GM19468 (cell line): ENCODE data around the gene B4GALT5.
A peak's percentile ranks its signal among the peaks of the same experiment; 100 is the strongest.
"Not testable (repeated sequence)": the region's sequence is repeated elsewhere in the genome, so short reads cannot be mapped to it uniquely, and the experiment has no call there.

Experiments used
- ATAC-seq: cut with Tn5 transposase; IDR thresholded peaks from one replicate; pipeline ENCODE4 v1.9.1; 2021; ENCODE audit warnings: mild to moderate bottlenecking, moderate library complexity, moderate number of reproducible peaks; ENCODE audit not compliant: unreplicated experiment; ENCODE audit errors: extremely low read depth

Gene B4GALT5

DNA sequence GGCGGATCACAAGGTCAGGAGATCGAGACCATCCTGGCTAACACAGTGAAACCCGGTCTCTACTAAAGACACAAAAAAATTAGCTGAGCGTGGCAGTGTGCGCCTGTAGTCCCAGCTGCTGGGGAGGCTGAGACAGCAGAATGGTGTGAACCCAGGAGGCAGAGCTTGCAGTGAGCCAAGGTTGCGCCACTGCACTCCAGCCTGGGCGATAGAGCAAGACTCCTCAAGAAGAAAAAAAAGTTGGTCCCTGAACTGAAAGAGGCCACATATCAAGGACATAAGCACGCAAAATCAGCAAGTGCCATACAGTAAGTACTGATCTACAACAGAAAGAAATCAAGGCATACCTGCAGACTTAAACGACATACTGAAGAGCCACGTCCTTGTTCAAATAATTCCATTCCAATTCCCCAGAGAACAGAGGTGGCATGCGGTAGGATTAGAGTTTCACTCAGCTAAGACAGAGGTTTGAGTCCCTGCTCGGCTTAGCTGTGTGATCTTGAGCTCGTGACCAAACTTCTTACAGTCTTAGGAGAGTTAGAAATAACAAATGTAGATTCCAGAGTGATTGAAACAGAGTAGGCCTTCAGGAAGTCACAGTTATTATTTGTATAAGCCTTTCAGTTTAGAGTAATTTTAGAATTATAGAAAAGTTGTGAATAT lies 29.2 kb downstream of the B4GALT5 start:
- no peak for ATAC-seq

DNA sequence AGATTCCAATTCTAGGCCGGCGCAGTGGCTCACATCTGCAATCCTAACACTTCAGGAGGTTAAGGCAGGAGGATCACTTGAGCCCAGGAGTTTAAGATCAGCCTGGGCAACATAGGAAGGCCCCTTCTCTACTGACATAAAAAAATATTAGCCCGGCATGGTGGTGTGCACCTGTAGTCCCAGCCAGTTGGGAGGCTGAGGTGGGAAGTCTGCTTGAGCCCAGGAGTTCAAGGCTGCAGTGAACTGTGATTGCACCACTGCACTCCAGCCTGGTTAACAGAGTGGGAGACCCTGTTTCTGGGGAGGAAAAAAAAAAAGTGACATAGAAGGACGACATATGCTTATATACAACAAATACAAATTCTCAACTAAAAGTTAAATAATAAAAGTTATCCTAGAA lies 30.9 kb downstream of the B4GALT5 start:
- no peak for ATAC-seq

DNA sequence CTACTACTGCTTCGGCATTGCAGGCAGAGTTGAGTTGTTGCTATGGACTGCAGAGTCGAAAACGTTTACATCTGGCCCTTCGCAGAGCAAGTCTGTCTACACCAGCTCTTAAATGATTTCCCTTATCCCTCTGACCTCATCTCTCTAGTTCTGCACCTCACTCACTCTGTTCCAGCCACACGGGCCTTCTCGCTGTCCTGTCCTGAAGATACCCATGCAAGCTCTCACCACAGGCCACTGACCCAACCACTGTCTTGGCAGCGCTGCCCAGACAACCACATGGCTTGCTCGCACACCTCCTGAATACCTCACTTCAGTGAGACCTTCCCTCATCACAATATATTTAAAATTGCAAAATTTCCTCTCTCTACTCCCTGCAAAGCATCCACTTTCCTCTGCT lies 31.4 kb downstream of the B4GALT5 start:
- ATAC-seq = no peak

DNA sequence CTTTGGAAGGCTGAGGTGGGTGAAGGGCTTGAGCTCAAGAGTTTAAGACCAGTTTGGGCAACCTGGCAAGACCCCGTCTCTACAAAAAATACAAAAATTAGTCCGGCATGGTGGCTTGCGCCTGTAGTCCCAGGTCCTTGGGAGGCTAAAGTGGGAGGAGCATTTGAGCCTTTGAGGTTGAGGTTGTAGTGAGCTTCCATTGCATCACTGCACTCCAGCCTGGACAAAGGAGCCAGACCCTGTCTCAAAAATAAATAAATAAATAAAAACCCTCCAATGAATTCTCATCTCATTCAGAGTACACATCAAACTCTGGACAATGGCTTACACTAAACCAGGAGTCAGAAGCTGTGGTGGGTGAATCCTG lies 31.8 kb downstream of the B4GALT5 start:
- ATAC-seq = no peak

DNA sequence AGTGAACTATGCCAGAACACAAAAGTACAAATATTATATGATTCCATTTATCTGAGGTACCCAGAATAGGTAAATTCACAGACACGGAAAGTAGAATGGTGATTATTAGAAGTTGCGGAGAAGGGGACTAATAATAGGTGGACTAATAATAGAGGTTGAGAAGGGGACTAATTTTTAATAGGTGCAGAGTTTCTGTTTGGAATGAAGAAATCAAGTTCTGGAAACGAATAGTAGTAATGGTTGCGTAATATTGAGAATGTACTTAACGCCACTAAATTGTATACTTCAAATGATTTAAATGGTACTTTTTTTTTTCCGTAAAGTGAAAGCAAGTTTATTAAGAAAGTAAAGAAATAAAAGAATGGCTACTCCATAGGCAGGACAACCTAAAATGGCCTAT lies 33.2 kb downstream of the B4GALT5 start:
- no peak for ATAC-seq

DNA sequence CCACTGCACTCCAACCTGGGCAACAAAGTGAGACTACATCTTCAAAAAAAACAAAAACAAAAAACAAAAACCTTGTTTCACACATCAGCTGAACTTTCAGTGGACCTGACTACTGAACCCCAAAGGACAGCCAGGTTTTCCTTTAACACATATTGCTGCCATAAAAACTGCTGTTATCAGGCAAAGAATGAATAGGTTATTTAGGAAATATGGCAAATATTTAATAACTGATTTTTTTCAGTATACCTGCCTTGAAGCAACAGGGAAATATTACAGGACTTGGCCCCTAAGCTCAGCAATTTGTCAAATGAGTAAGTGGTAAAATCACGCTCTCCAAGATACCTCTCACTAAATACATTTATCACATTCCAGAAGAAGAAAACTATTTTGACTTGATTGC lies 34.0 kb downstream of the B4GALT5 start:
- ATAC-seq = no peak

DNA sequence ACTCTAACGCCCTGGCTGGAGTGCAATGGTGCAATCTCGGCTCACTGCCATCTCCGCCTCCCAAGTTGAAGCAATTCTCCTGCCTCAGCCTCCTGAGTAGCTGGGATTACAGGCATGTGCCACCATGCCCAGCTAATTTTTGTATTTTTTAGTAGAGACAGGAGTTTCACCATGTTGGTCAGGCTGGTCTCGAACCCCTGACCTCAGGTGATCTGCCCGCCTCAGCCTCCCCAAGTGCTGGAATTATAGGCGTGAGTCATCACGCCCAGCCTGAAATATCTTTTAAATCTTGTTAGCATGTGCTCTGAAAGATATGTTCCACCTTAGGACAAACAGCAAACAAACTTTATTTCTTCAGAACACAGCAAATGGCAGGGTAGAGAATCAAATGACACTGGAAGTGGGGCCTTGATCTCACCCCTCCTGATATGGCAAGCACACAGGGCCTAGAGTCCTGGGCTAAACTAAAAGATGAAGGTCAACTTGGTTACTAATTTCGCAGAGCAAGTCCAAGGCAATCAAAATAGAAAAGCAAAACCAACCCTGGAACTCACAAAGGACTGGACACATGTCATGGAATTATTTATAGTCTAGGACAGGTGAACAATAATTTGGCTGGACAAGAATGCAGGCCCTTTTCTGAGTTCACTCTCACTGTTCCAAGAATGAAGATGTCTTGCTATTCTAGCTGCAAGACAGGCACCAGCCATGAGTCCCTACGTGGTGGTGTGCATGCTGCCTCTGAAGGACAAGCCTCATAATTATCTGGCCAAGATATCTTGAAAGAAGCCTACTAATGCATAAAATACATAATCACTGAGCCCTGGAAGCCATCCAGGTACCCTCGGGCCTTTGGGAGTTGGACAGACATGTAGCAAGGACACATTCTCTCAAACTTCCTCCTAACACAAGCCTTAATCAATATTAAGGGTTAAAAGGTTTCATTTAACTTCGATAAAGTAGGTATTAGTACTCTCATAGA lies 35.6 kb downstream of the B4GALT5 start:
- no peak for ATAC-seq

DNA sequence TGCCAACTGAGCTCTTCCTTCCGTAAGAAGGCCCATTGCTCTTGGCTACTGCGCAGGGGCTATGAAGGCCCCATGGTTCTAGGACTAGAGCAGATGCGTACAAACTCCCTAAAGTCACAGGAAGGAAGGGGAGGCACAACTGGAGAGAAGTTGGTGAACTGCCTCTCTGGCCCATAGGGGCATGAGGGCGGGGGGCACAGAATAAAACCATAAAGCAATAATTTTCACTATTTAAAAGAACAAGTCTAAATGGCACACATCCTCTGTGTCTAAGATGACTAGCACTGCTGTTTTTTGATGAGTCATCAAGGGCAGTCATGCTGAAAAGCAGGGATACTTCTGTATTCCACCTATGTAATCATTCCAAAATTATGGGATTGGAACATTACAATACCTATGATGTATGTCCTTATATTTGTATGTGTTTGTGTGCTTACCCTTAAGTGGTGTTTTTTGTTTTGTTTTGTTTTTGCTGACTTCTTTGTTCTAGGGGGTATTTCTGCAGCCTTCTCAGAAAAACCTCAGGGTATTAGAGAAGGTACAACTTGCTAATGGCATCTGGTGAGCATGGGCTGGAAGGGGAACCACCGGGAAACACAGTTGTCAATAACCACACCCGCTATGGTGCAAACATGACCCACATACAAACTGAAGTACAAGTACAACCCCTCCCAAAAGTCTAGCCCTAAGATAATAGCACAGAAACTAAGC lies 36.9 kb downstream of the B4GALT5 start:
- peak; percentile 26 for ATAC-seq

DNA sequence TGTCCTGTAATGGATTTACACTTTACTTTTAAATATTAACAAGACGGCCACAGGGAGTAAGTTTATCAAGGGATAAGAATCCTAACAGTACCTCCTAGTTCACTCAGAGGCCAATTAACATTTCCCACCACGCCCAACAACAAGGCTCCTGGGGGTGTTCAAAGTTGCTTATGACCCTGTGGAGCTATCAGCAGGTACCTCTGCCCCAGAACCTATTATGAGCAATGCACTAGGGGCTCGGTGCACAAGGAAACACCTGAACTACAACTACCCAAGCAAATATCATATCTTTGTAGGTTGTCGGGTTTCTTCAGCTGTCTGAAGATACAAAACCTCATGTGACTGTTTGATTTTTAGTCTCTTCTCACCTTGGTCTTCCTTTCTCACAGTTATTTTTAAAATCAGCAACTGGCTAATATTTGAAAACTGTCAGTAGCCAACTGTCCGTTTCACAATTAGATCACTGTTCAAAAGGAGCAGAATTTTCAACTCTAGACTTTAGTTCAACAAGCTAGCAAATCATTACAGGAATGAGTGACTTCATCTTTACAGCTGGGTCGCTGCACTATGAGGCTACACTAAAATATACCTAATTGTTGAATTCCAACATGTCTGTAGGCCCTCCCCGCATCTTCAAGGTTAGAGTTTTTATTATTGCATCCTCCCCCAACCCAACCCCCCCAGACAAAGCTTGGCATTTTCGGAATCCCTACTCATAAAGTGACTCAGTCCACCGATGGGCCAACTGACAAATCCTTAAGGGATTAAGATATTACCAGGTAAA lies 38.1 kb downstream of the B4GALT5 start:
- ATAC-seq = no peak

DNA sequence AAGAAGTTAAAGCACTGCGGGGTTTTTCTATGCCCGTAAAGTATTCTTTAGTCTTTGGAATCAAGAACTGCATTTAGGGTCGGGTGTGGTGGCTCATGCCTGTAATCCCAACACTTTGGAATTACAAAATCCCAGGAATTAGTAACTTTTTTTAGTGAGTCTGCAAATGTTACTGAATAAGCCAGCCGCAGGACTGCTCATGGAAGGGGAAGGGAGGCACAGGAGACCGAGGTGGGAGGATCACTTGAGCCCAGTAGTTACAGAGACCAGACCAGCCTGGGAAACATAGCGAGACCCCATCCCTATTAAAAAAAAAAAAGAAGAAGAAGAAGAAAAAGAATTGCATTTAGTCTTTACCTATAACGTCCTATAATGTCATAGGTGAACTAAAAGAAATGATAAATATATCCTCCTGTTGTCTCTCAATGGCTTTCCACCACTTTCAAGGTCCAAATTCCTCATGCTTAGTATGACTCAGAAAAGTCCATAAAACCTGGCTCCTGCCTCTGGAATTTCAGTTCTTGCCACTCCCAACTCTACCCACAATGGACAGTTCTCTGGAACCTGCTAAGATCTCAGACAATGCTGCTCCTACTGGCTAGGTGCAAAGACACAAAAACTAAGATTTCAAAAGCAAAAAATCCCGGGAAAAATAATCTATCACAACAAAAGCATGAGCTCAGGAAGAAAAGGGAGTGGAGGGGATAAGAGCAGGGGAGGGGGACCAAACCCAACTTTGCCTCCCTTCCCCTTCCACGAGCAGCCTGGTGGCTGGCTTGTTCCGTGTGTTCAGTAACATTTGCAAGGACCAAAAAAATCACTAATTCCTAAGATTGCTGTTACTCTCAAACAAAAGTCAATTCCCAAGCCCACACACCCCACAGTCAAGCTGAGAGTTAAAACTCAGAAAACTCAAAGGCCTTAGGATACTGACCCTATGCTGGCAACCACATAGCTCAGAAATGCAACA lies 39.0 kb downstream of the B4GALT5 start:
- ATAC-seq = no peak

DNA sequence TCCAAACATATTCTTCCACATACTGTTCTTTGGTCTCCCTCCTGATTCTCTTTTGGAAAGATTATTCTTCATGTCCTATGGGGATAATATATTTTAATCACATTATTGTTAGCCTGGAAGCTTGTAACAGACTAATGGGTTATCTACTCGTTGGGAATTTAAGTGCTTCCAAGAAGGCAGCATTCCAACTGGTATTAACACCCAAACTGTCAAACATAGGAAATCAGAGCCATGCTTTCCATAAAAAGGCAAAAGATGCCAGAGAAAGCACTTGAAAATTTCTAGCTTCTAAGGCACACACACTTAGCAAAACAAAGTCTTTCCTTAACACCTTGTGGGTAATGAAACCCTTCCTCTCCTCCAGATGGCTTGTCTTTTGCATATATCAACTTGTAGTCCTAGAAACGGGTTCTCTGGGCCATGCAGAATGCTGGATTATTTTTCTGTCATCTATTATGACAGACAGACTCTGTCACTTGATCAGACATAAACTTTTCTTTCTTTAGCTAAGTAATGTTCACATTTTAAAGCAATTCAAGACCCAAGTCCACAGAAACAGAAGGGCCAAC lies 41.5 kb downstream of the B4GALT5 start:
- ATAC-seq = no peak

DNA sequence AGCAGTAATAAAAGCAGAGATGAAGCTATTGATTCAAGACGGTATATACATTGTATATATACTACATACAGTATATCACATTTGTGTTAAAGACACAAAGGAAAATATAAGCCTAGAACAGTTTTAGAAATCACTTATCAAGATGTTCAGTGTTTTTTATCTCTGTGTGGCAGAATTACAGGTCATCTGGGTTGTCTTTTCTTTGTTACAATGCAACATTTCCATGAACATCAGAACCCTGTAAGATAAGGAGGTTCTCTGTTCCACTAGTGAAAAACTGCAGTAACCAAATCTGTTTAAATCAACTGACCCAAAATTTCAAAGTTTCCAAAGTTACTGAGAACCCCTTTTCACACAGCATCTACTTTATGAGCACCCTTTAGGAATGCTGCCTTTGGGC lies 42.2 kb downstream of the B4GALT5 start:
- no peak for ATAC-seq

DNA sequence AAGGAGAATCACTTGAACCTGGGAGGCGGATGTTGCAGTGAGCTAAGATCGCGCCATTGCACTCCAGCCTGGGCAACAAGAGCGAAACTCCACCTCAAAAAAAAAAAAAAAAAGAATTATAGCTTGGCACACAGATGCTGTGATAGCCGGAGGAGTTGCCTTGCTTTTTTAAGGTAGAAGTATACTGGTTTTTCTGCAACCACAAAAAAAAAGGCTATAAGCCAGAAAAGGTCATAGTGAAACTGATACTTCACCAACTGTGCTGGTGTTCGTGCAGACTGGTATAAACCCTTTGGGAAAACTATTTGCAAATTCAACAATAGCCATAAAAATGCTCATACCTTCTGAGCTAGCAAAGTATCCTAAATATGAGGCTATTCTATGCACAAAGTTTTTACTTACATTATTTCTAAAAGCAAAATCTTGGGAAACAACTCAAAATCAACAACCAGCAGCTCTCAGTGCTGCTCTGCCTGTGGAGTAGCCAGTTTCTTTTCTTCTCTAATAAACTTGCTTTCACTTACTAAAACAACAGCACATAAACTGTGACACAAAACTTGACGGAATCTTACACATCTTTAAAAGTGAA lies 44.0 kb downstream of the B4GALT5 start:
- peak; percentile 69 for ATAC-seq

DNA sequence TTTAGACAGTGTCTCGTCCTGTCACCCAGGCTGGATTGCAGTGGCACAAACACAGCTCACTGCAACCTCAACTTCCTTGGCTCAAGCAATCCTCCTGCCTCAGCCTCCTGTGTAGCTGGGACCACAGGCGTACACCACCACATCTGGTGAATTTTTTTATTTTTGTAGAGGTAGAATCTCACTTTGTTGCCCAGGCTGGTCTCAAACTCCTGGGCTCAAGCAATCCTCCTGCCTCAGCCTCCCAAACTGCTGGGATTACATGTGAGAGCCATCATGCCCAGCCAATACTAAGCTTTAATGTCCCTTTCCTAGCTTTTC lies 44.8 kb downstream of the B4GALT5 start:
- not testable (repeated sequence) for ATAC-seq

DNA sequence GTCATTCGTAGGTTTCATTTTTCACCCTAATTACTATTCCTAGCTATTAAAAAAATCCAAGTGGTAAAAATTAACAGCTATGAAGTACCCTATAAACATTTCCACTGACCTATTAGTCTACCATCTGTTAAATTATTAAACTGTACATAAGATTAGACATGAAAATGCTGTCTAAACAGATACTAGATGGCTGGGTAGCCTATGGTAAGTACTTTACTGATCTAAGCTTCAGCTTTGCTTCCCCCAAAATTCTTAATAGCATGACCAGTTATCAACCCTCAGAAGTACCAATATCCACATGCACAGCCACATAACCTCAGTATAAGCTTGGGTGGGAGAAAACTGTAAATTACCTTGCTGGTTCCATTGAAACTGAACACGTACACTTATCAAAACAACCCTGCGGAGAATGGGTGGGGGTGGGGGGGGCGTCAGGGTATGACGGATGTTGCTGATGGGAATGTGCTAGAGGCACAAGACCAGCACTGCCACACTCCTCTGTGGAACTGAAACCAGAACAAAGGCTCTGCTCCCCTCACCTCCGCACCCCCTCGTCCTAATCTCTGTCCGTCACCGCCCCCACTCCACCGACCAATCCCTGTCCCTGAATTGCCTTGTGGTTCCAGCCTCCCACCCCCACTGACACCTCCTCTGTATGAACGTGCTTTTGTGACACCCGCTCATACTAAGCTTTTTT lies 45.3 kb downstream of the B4GALT5 start:
- ATAC-seq = peak; percentile 18

DNA sequence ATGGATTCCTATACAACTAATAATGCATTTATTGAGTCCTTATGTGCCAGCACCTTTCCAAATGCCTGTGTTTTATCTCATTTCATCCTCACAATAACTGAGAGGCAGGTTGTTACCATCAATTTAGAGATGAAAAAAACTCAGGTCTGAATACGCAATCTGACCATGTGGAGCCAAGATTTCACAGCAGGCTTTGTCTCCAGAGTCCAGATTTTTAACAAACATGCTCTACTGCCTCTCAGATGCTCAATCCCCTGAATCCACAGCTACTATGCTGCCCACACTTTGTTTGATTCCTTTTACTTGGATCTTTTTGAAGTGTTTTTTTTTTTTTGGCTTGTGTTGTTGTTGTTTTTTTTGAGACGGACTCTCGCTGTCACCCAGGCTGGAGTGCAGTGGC lies 46.8 kb downstream of the B4GALT5 start:
- no peak for ATAC-seq

DNA sequence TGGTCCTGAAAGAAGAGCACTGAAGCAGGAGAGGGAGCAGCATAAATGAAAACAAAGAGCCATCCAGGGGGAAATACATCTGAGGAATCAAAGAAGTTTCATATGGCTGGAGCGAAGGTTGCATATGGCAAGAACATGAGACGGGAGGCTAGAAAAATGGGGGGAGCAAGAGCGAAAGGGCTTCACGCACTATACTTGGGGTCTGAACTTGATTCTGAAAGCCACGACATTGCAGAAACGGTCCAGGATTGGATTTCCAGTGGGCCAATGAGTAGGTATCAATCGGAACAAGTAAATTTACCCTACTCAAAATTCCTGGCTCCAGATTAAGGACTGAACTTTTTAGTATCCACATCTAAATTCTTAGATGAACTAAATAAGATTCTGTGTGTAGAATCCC lies 47.9 kb downstream of the B4GALT5 start:
- no peak for ATAC-seq
